NCI-H2107 treated with DMSO at 0.1 percent for 48 hours (cell line): Measurements from ENCODE around the gene SV2B.

Experiments
- DNase-seq: peaks from one replicate; lab custom pipeline; 2025; ENCODE audit not compliant: unreplicated experiment; lab: John Stamatoyannopoulos, UW

SV2B gene

GRCh38 chr15:91135201-91136130 lies 35.4 kb downstream of the SV2B start:
- DNase-seq = no peak

GRCh38 chr15:91136386-91136923 lies 36.4 kb downstream of the SV2B start:
- no peak for DNase-seq

- DNase-seq = no peak
These were observed 40.5 kb downstream of the SV2B start for GRCh38 chr15:91140601-91141000.

GRCh38 chr15:91141097-91141496 lies 41.0 kb downstream of the SV2B start:
- no peak for DNase-seq

- DNase-seq = no peak
These were observed 42.2 kb downstream of the SV2B start for GRCh38 chr15:91142106-91142744.

GRCh38 chr15:91142946-91143345 lies 42.9 kb downstream of the SV2B start:
- no peak for DNase-seq

GRCh38 chr15:91146728-91147127 lies 46.7 kb downstream of the SV2B start:
- DNase-seq = no peak

GRCh38 chr15:91148243-91148642 lies 48.2 kb downstream of the SV2B start:
- no peak for DNase-seq

- DNase-seq = no peak
These were observed 50.6 kb downstream of the SV2B start for GRCh38 chr15:91150502-91151160.

GRCh38 chr15:91151781-91152563 lies 51.9 kb downstream of the SV2B start:
- no peak for DNase-seq

GRCh38 chr15:91152896-91153581 lies 53.0 kb downstream of the SV2B start:
- DNase-seq = no peak

- no peak for DNase-seq
These were observed 53.9 kb downstream of the SV2B start for GRCh38 chr15:91153954-91154353.

GRCh38 chr15:91156175-91156726 lies 56.2 kb downstream of the SV2B start:
- DNase-seq = no peak

- DNase-seq = no peak
These were observed 58.6 kb downstream of the SV2B start for GRCh38 chr15:91158415-91159394.

GRCh38 chr15:91165850-91166249 lies 65.8 kb downstream of the SV2B start:
- DNase-seq = no peak

GRCh38 chr15:91168457-91168856 lies 68.4 kb downstream of the SV2B start:
- no peak for DNase-seq

- no peak for DNase-seq
These were observed 71.3 kb downstream of the SV2B start for GRCh38 chr15:91171334-91171733.

- no peak for DNase-seq
These were observed 82.0 kb downstream of the SV2B start for GRCh38 chr15:91182101-91182500.

- no peak for DNase-seq
These were observed 83.5 kb downstream of the SV2B start for GRCh38 chr15:91183596-91183995.
